DND-41 (cell line): Measurements from ENCODE around the gene SLFN12L.

ENCODE experiments used
- ATAC-seq: fragments of 200-7000 bp; cut with Tn5 transposase; 3 replicates; pipeline ENCODE4 v1.9.1; 2021; ENCODE audit warnings: low read depth; ENCODE audit not compliant: insufficient read depth
- DNase-seq: peaks from one replicate; pipeline ENCODE4 v3.0.0-alpha.2; 2020
- H2AFZ ChIP-seq: 2 replicates; pipeline ENCODE4 v1.6.0; 2012; ENCODE audit warnings: low read depth, low read length
- H3K27ac ChIP-seq: 2 replicates; pipeline ENCODE4 v1.5.1; 2012; ENCODE audit warnings: low read length, inconsistent platforms
- H3K27me3 ChIP-seq: fragments of 200-600 bp; sonication (generic); 2 replicates; pipeline ENCODE4 v1.6.0; 2012; ENCODE audit warnings: low read length, mild to moderate bottlenecking, inconsistent platforms; ENCODE audit not compliant: insufficient read depth, poor library complexity
- H3K36me3 ChIP-seq: 2 replicates; pipeline ENCODE4 v1.5.1; 2012; ENCODE audit warnings: low read length, inconsistent platforms; ENCODE audit not compliant: insufficient read depth
- H3K4me1 ChIP-seq: 2 replicates; pipeline ENCODE4 v1.5.1; 2012; ENCODE audit warnings: mild to moderate bottlenecking, low read length; ENCODE audit not compliant: insufficient read depth
- H3K4me2 ChIP-seq: 2 replicates; pipeline ENCODE4 v1.6.0; 2012; ENCODE audit warnings: mild to moderate bottlenecking, moderate library complexity, low read length, inconsistent platforms; ENCODE audit not compliant: insufficient read depth
- H3K4me3 ChIP-seq, 2 experiments: fragments of 200-600 bp in 1 of 2; shearing (Covaris generic) in 1 of 2; 2 replicates each; pipeline ENCODE4 v1.5.1; 2012 to 2016; ENCODE audit warnings: inconsistent platforms in 2 of 2, low read length in 2 of 2, mild to moderate bottlenecking in 2 of 2, low read depth in 1 of 2, moderate library complexity in 1 of 2
- H3K79me2 ChIP-seq: 2 replicates; pipeline ENCODE4 v1.6.0; 2012; ENCODE audit warnings: low read length, inconsistent platforms; ENCODE audit not compliant: insufficient read depth
- H3K9ac ChIP-seq: 2 replicates; pipeline ENCODE4 v1.6.0; 2012; ENCODE audit warnings: low read depth, mild to moderate bottlenecking, inconsistent platforms, low read length, moderate library complexity
- H3K9me3 ChIP-seq: 2 replicates; pipeline ENCODE4 v1.5.1; 2012; ENCODE audit warnings: low read length, moderate library complexity, mild to moderate bottlenecking, inconsistent platforms; ENCODE audit not compliant: insufficient read depth, severe bottlenecking
- H4K20me1 ChIP-seq: 2 replicates; pipeline ENCODE4 v1.6.0; 2012; ENCODE audit warnings: low read length; ENCODE audit not compliant: insufficient read depth
- EZH2 ChIP-seq: IDR thresholded peaks from 3 replicates; pipeline ENCODE4 v1.6.1; 2012; ENCODE audit warnings: borderline replicate concordance, low read depth, mild to moderate bottlenecking, moderate library complexity, low read length, inconsistent platforms; ENCODE audit not compliant: severe bottlenecking
- TF ChIP-seq, protein P1 (sequence below): IDR thresholded peaks from 2 replicates; pipeline ENCODE4 v1.5.1; 2012; ENCODE audit warnings: borderline replicate concordance, low read length, moderate library complexity, mild to moderate bottlenecking; ENCODE audit not compliant: poor library complexity, severe bottlenecking; ENCODE audit errors: extremely low read depth

The SLFN12L gene

DNA sequence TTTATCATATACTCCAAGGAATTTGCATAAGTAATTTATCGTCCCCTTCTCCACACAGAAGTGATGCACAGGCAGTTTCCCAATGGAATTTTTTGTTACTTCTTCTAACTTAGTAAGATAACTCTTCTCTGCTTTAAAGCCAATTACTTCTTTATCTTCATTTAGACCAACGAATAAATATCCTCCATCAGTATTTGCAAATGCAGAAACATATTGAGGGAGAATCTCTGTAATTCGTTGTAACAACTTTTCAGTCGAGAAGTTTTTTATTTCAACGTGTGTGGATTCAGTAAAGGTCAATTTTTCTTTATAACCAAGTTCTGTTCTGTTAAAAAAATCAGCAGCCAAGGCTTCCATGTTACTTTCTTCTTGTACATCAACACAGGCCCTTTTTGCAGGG, 58.2 kb downstream of the SLFN12L start:
- no peak overlapping the region for H3K9ac ChIP-seq
- TF ChIP-seq, protein P1, sequence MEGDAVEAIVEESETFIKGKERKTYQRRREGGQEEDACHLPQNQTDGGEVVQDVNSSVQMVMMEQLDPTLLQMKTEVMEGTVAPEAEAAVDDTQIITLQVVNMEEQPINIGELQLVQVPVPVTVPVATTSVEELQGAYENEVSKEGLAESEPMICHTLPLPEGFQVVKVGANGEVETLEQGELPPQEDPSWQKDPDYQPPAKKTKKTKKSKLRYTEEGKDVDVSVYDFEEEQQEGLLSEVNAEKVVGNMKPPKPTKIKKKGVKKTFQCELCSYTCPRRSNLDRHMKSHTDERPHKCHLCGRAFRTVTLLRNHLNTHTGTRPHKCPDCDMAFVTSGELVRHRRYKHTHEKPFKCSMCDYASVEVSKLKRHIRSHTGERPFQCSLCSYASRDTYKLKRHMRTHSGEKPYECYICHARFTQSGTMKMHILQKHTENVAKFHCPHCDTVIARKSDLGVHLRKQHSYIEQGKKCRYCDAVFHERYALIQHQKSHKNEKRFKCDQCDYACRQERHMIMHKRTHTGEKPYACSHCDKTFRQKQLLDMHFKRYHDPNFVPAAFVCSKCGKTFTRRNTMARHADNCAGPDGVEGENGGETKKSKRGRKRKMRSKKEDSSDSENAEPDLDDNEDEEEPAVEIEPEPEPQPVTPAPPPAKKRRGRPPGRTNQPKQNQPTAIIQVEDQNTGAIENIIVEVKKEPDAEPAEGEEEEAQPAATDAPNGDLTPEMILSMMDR = no peak
- TF ChIP-seq EZH2 = no peak
- peaks cover 7% of the 10 kb centered on the region; the same call in 1 of the 2 replicates for H3K4me1 ChIP-seq
- no peak for ATAC-seq
- no peak overlapping the region for H3K27ac ChIP-seq
- H3K36me3 ChIP-seq = peaks cover 67% of the 10 kb centered on the region
- no peak overlapping the region for H2AFZ ChIP-seq
- no peak for DNase-seq
- H3K79me2 ChIP-seq = peaks cover 44% of the 10 kb centered on the region
- H3K27me3 ChIP-seq = no peaks in the 10 kb centered on the region
- 0 out of 2 replicates have a peak, but pooled peaks cover 6% of the 10 kb centered on the region for H4K20me1 ChIP-seq
- H3K4me2 ChIP-seq = no peak overlapping the region
- H3K9me3 ChIP-seq = peaks cover 5% of the 10 kb centered on the region
- H3K4me3 ChIP-seq = no peak overlapping the region

- no peak overlapping the region for H3K9ac ChIP-seq
- H3K27ac ChIP-seq = no peak overlapping the region
- no peak overlapping the region for H3K4me2 ChIP-seq
- H2AFZ ChIP-seq = no peak overlapping the region
- H3K4me1 ChIP-seq = peaks cover 7% of the 10 kb centered on the region; the same call in 1 of the 2 replicates
- ATAC-seq = no peak
- no peak overlapping the region for H3K4me3 ChIP-seq
- 0 out of 2 replicates have a peak, but pooled peaks cover 6% of the 10 kb centered on the region for H4K20me1 ChIP-seq
- no peak for TF ChIP-seq EZH2
- TF ChIP-seq, protein P1 = no peak
- no peaks in the 10 kb centered on the region for H3K27me3 ChIP-seq
- H3K9me3 ChIP-seq = no peaks in the 10 kb centered on the region
- DNase-seq = no peak
- H3K79me2 ChIP-seq = peaks cover 27% of the 10 kb centered on the region; the same call in 1 of the 2 replicates
- peaks cover 57% of the 10 kb centered on the region for H3K36me3 ChIP-seq
Observed at GRCh38 chr17:35477248-35477647, 60.2 kb downstream of the SLFN12L start.

- Histone ChIP-seq H3K9me3 (no peaks in the 10 kb centered on the region), H3K4me1 (peaks cover 7% of the 10 kb centered on the region; the same call in 1 of the 2 replicates), H3K27me3 (no peaks in the 10 kb centered on the region), H3K4me2 (no peak overlapping the region), H3K79me2 (peaks cover 24% of the 10 kb centered on the region; the same call in 1 of the 2 replicates), H4K20me1 (0 out of 2 replicates have a peak, but pooled peaks cover 4% of the 10 kb centered on the region), H2AFZ (no peak overlapping the region), H3K4me3 (no peak overlapping the region), H3K27ac (no peak overlapping the region), H3K36me3 (peaks cover 53% of the 10 kb centered on the region), H3K9ac (no peak overlapping the region)
- TF ChIP-seq, protein P1 = no peak
- TF ChIP-seq EZH2 = no peak
- DNase-seq (no peak), ATAC-seq (no peak)
Observed at GRCh38 chr17:35476283-35476820, 61.1 kb downstream of the SLFN12L start.
